GM19193 (cell line): ENCODE data around the gene CNOT8.

ENCODE experiments used
- POLR2A ChIP-seq: IDR thresholded peaks from 4 replicates; pipeline ENCODE4 v1.6.1; 2011; ENCODE audit not compliant: insufficient read depth, insufficient read length; ENCODE audit errors: extremely low read depth

Gene CNOT8

DNA sequence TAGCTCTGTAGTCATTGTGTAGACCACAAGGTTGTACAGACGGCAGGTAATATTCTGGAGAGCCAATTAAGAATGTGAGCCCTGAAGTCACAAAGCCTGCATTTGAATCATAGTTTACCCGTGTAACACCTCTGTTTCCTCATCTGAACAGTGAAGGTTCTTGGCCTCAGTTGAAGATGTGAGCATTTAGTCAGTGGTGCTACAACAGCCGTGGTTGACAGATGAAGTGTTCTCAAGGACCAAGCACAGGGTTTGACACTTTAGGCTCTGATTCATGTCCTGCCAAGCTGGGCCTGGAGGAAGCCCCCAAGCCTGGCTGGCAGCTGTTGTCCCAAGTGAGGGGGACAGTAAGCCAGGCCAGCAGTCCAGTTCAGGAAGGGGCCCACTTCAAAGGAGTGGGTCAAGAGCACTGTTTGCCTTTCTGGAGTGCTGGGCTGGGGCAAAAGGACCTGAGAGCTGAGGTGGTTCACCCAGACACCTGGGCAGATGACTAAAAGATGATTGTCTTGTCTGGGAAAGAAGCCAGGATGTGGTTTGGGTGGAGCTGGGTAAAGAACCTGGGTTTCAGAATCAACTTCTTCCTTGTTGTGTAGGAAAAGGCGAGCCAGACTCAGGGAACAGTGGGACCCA lies 28.7 kb upstream of the CNOT8 start:
- no peak for TF ChIP-seq POLR2A

- TF ChIP-seq POLR2A = no peak
Measured at GRCh38 chr5:154830219-154830595, 28.2 kb upstream of the CNOT8 start.

DNA sequence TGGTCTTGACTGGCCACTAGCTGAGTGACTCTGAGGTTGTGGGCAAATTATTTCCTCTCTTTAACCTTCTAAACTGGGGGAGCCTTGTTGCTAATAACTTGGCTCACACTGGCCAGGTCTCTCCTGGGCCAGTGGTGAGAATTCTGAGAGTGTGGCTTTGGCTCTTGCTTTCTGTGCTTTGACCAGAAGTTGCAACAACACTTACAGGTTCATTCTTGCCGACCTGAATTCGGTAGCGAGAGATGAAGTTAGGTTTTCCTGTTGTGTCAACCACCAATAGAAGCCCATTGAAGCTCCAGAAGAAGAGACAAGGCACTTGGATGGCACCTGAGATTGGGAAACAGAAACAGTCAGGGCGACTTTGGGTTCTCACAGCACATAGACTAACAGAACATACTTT lies 27.8 kb upstream of the CNOT8 start:
- no peak for TF ChIP-seq POLR2A

DNA sequence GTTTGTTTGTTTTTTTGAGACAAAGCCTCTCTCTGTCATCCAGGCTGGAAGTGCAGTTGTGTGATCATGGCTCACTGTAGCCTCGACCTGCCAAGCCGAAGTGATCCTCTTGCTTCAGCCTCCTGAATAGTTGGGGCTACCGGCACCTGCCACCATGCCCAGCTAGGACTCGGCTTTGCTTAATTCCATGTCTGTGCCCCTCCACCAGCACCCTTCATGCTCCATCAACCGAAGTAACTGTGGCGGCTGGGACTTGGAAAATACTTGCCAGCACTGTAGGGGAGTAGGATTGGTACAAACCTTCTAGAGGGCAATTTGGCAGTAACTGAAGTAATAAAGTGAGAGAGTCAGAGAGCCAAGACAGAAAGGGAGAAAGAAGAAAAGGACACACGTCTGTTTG lies 27.0 kb upstream of the CNOT8 start:
- no peak for TF ChIP-seq POLR2A

- no peak for TF ChIP-seq POLR2A
Measured at GRCh38 chr5:154834053-154834452, 24.4 kb upstream of the CNOT8 start.

GRCh38 chr5:154836225-154836624 lies 22.2 kb upstream of the CNOT8 start:
- TF ChIP-seq POLR2A = no peak

DNA sequence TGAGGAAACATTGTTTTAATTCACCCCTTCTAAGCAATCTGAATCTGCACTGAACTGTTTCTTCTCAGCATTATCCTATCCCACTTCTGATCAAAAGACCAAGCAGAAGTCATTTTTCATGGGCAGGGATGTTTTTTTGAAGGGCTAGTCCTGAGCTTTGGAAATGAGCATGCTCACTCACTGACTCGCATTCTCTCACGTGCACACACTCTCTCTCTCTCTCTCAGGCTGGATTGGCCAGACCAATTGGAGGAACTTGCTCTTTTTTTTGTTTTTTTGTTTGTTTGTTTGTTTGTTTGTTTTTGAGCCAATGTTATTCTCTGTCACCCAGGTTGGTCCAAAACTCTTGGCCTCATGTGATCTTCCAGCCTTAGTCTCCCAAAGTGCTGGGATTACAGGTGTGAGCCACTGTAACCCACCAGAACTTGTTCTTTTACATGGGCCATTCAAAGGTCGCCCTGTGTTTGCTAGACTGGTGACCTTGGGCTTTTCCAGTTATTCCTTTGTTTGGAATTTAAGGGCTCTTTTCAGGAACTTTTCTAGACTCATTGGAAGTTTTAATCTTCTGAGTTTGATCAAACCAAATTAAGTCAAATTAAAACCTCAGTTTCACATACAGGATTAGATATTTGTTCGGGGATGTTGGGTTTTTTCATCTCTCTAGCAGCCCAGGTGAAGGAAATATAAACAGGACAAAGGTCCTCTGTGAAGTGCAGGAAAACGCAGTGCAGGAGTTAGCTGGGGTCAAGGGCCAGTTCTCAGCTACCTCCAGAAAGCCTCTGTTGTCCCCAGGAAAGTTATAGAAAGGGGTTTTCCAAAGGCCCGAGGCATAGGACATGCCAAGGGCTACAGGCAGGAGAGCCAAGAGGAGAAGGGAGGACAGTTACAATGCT lies 21.2 kb upstream of the CNOT8 start:
- TF ChIP-seq POLR2A = no peak

DNA sequence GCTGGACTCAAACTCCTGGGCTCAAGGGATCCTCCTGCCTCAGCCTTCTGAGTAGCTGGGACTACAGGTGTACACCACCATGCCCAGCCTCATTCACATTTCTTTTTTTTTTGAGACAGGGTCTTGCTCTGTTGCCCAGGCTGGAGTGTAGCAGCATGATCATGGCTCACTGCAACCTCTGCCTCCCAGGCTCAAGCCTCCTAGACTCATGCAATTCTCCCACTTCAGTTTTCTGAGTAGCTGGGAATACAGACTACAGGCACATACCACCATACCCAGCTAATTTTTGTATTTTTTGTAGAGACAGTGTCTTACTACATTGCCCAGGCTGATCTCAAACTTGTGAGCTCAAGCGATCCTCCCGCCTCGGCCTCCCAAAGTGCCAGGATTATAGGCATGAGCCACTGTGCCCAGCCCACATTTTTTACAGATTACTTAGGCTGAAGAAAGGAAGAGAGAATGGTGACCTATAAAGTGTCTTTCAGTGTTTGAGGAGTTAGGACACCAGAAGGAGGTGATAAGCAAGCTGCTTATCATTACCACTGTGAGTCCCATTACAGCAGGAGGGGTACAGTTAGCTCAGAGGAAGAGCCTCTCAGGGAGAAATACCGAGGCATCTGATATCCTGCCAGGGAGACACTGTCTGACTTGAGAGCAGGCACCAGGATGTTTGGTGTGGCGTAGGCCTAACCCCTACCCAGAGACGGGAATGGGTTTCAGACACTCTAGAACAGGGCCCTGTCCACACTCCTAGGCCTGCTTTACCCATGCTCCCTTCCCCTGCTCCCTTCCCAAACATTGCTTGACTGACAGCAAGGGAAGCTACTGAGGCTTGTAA lies 17.8 kb upstream of the CNOT8 start:
- TF ChIP-seq POLR2A = no peak

- TF ChIP-seq POLR2A = no peak
Measured at GRCh38 chr5:154841273-154841661, 17.2 kb upstream of the CNOT8 start.

- TF ChIP-seq POLR2A = no peak
Measured at GRCh38 chr5:154842689-154843530, 15.5 kb upstream of the CNOT8 start.

GRCh38 chr5:154844809-154845208 lies 13.6 kb upstream of the CNOT8 start:
- no peak for TF ChIP-seq POLR2A

DNA sequence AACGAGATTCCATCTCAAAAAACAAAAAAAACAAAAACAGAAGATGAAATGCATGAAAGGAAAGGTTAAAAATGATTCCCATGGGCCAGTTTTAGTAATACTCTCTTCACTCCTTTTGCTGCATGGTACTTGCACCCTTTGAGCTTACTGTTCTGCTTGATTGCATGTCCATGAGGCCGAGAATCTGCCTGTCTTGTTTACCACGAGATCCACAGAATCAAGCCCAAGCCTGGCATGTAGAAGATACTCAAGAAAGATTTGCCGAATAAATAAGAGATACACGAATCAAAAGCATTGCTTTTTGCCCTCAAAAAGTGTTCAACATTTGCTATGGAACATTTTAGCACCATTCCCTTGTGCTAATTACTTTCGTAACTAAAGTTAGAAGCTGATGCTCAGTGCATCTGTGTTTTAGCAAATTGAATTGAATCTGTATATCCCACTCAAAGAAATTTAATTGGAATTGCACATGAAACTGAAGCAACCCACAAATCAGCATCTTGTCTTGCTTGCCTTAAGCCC lies 9.1 kb upstream of the CNOT8 start:
- TF ChIP-seq POLR2A = no peak

GRCh38 chr5:154849791-154850201 lies 8.6 kb upstream of the CNOT8 start:
- TF ChIP-seq POLR2A = no peak
